Subcutaneous adipose tissue (tissue), 4 donors: ENCODE measurements around the gene SV2C. TPM values are rescaled to one million over a fixed set of nuclear protein-coding genes. Genes with fewer than 3 reads are reported as not detected.

ENCODE experiments used
- total RNA-seq, 4 donors: library from RNA; depleted of rRNA; stranded (reverse); fragments of >200 nt; gene quantifications; one replicate each; pipeline ENCODE4 v1.1.0, GENCODE V29; 2016
- TF ChIP-seq, protein P1 (sequence below): fragments of 450-650 bp; IDR thresholded peaks from one replicate; pipeline ENCODE4 v1.5.1; 2016; ENCODE audit warnings: low read depth, mild to moderate bottlenecking, control low read depth, antibody characterized with exemption, moderate library complexity

The SV2C gene
- total RNA-seq, 4 donors from 2014 or later: under 0.01 to 0.17 (median under 0.01) TPM; not detected in 1

DNA sequence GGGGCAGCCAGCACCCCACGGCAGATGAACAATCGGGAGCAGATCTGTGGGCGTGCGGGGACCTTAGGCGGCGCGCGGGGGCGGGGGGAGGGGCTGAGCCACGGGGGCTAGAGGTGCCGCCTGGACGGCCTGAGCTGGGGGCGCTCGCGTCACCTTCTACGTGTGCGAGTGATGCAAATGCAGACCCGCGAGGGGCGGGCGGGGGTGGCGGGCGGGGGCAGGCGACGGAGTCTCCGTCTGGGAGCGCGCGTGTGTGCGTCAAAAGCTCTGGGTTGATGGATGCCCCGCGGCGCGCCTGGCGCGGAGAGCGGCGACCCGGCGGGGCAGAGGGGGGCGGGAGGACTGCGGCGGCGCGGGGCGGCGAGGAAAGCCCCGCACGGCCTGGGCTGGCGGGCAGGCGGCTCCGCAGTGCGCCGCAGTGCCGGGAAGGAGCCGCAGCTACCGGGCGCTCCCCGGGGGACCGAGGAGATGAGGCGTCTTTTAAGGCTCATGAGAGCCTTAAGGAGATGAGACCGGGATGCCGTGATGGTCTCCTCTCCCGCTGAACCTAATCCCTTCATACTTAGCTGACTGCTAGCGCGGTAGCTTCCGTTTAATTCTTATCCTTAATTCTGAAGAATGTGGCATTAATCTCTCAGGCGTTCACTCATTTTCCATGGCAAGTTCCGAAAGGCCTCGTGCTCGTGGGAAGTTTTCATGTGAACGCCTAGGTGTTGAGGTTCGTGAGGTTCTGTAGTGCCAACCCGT is 1.5 kb downstream of the SV2C start:
- TF ChIP-seq, protein P1, sequence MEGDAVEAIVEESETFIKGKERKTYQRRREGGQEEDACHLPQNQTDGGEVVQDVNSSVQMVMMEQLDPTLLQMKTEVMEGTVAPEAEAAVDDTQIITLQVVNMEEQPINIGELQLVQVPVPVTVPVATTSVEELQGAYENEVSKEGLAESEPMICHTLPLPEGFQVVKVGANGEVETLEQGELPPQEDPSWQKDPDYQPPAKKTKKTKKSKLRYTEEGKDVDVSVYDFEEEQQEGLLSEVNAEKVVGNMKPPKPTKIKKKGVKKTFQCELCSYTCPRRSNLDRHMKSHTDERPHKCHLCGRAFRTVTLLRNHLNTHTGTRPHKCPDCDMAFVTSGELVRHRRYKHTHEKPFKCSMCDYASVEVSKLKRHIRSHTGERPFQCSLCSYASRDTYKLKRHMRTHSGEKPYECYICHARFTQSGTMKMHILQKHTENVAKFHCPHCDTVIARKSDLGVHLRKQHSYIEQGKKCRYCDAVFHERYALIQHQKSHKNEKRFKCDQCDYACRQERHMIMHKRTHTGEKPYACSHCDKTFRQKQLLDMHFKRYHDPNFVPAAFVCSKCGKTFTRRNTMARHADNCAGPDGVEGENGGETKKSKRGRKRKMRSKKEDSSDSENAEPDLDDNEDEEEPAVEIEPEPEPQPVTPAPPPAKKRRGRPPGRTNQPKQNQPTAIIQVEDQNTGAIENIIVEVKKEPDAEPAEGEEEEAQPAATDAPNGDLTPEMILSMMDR: no peak

DNA sequence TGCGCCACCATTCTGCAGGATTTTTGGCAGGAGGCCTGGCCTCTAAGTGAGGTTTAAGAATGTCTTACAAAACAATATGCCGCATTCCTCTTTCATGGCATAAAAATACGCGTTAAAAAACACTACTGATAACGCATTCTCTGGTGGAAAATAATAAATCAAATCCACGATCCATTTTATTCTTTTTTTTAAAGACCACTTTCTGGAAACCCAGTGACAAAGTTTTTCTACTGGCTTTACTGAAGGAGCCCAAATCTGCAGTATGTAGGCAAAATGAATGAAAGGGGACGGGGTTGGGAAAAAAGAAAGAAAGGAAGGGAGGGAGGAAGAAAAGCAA is 2.0 kb downstream of the SV2C start:
- TF ChIP-seq, protein P1: no peak

DNA sequence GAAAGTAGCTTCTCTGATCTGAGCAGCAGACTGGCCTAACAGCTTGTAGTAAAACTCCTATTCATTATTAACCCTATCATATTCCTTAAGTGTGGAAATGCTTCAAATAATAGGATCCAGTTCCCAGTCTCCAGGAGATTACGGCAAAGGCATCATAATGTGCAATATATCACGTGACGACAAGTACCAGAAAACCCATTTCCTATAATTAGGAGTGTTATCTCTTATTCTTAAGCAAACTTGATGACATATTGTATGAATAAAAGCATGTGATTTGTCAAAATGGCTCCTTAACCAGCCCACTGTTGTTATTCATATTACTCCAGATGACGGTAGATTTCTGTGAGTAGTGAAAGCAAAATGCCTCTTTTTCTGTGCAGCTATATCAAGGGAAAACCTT is 2.9 kb downstream of the SV2C start:
- TF ChIP-seq, protein P1: no peak

DNA sequence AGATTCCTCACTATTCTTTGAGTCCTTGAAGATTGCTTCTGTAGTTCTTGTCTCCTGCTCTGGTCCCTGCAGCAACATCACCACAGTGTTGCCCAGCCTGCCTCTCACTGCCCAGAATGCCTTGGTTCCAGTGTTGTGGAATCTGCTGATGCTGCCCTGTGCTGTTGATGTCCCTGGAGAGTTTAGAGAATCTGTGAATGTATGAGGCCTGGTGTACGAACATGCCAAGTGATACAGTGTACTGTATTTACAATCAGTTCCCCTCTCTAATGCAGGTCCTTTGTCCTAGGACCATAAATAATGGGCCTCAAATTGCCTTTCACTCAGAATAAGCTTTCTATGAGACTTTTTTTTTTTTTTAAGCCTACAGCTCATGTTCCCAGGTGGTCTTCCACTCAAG is 8.2 kb downstream of the SV2C start:
- TF ChIP-seq, protein P1: no peak

DNA sequence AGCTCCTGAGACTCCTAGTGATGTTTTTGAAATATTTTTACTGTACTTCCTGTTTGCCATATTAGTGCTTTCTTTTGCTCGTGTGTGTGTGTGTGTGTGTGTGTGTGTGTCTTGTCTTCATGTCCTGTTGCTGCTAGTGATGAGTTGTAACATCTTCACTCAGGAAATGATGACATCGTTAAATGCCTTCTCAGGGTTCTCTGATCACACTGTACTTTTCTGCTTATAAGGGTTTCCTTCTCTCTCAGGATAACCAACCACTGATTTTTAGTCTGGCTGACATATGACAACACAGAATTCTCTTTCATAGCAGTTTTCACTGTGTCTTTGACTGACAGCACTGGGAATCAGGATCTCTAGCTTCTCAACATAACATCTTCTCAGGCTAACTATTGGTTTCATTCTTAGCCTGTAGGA is 16.1 kb downstream of the SV2C start:
- TF ChIP-seq, protein P1: no peak

DNA sequence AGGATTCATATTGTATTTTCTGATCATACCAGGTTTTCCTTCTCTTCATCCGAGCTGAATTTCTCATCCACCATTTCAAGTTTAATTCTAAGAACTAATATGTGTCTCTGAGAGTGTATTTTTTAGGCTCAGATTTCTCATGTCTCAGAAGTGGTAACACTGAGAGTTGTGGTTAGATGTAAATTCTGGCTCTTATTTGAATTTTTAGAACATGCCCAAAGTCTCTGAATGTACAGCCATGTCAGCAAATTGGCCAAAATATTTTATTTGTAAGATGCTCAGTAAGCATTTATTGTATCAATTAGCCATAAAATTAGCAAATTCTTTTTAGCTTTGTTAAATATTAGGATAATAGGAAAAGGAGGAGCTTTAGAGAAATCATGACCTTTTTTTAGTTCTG is 16.6 kb downstream of the SV2C start:
- TF ChIP-seq, protein P1: no peak

DNA sequence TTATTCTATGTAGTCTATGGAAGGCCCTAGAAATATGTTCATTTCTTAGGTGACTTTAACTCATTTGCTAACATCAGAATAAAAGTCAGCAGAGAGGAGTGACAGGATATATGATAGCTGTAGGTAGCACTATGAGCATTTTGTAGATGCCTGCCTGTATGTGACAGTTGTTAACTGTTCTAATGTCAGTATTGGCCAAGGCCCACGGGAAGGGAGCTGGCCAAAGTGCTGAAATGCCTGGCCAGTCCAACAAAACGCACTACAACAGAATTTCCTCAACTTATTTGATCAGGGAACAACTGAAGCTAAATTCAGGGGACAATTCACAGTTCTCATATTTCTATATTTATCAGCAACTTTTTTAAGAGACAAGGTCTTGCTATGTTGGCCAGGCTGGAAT is 20.8 kb downstream of the SV2C start:
- TF ChIP-seq, protein P1: no peak
